NCI-H2196 (cell line): ENCODE results near the gene CCDC69.
A peak's percentile ranks its signal among the peaks of the same experiment; 100 is the strongest.
"Not testable (repeated sequence)": the region's sequence is repeated elsewhere in the genome, so short reads cannot be mapped to it uniquely, and the experiment has no call there.

Experiments
- DNase-seq: peaks from one replicate; lab custom pipeline; 2025; ENCODE audit not compliant: unreplicated experiment; lab: John Stamatoyannopoulos, UW

Gene CCDC69

GRCh38 chr5:151248651-151249050, 24.8 kb upstream of the CCDC69 start:
- no peak for DNase-seq

- DNase-seq: no peak
These were observed 21.9 kb upstream of the CCDC69 start for GRCh38 chr5:151245680-151246219.

GRCh38 chr5:151244206-151244605, 20.3 kb upstream of the CCDC69 start:
- DNase-seq: no peak

- DNase-seq: no peak
These were observed 19.7 kb upstream of the CCDC69 start for GRCh38 chr5:151243564-151243963.

- no peak for DNase-seq
These were observed 19.2 kb upstream of the CCDC69 start for GRCh38 chr5:151243127-151243526.

- no peak for DNase-seq
These were observed 17.2 kb upstream of the CCDC69 start for GRCh38 chr5:151240924-151241635.

- DNase-seq: not testable (repeated sequence)
These were observed 16.5 kb upstream of the CCDC69 start for GRCh38 chr5:151240268-151240835.

- DNase-seq: peak; percentile 34
These were observed 15.5 kb upstream of the CCDC69 start for GRCh38 chr5:151239237-151239861.

- DNase-seq: no peak
These were observed 14.4 kb upstream of the CCDC69 start for GRCh38 chr5:151238303-151238741.

GRCh38 chr5:151237685-151238084, 13.8 kb upstream of the CCDC69 start:
- no peak for DNase-seq

- DNase-seq: no peak
These were observed 13.0 kb upstream of the CCDC69 start for GRCh38 chr5:151236888-151237287.

- DNase-seq: not testable (repeated sequence)
These were observed 11.3 kb upstream of the CCDC69 start for GRCh38 chr5:151235239-151235571.

- DNase-seq: peak; percentile 5
These were observed 10.8 kb upstream of the CCDC69 start for GRCh38 chr5:151234476-151235238.

- DNase-seq: no peak
These were observed 9.8 kb upstream of the CCDC69 start for GRCh38 chr5:151233616-151234085.

- DNase-seq: no peak
These were observed 7.5 kb upstream of the CCDC69 start for GRCh38 chr5:151231359-151231758.

- DNase-seq: no peak
These were observed 6.3 kb upstream of the CCDC69 start for GRCh38 chr5:151230048-151230680.

GRCh38 chr5:151228986-151229385, 5.1 kb upstream of the CCDC69 start:
- DNase-seq: no peak

- no peak for DNase-seq
These were observed 4.1 kb upstream of the CCDC69 start for GRCh38 chr5:151227918-151228447.

GRCh38 chr5:151225475-151225874, 1.6 kb upstream of the CCDC69 start:
- DNase-seq: no peak

GRCh38 chr5:151225071-151225470, 1.2 kb upstream of the CCDC69 start:
- DNase-seq: no peak

- DNase-seq: no peak
These were observed 480 bp upstream of the CCDC69 start for GRCh38 chr5:151224372-151224771.
